A549 (cell line): ENCODE measurements around the gene CCDC71. TPM values are rescaled to one million over a fixed set of nuclear protein-coding genes. Genes with fewer than 3 reads are reported as not detected.

Source experiments
- ATAC-seq, 2 experiments: fragments of 200-7000 bp in 1 of 2; fragments of >200 bp in 1 of 2; cut with Nextera tagmentation in 1 of 2; cut with Tn5 transposase in 1 of 2; 3 replicates each; pipeline versions ENCODE4 v1.8.0 to v1.9.1; 2018 to 2020; ENCODE audit warnings: mild to moderate bottlenecking in 1 of 2, moderate library complexity in 1 of 2
- CTCF ChIA-PET: fragments of 300-600 bp; sonication (Branson Sonifier 250); formaldehyde crosslinking; extraction: SDS; loops from one replicate; lab custom pipeline; 2021; ENCODE audit warnings: antibody characterized with exemption, inconsistent platforms; lab: Yijun Ruan, JAX
- POLR2A ChIA-PET: fragments of 350-600 bp; formaldehyde crosslinking; extraction: SDS; loops from one replicate; lab custom pipeline; 2021; ENCODE audit warnings: antibody characterized with exemption, inconsistent platforms; lab: Yijun Ruan, JAX
- DNase-seq, 2 experiments: peaks; one replicate each; pipeline versions ENCODE4 v3.0.0 to v3.0.0-alpha.2; 2011 to 2016; ENCODE audit warnings: low read depth in 1 of 2, low spot score in 1 of 2
- FAIRE-seq: peaks from 2 replicates; lab custom pipeline; 2011; peaks lifted over from hg19 to GRCh38; lab: Jason Lieb, UNC
- H3K27ac ChIP-seq, 2 experiments: fragments of >200 bp; sonication (Bioruptor Twin); formaldehyde crosslinking; 3 replicates each; pipeline ENCODE4 v1.5.1; 2016 to 2017
- H3K4me1 ChIP-seq: fragments of >200 bp; sonication (Bioruptor Twin); formaldehyde crosslinking; 3 replicates; pipeline ENCODE4 v1.6.1; 2016
- H3K4me2 ChIP-seq: fragments of >200 bp; sonication (Bioruptor Twin); formaldehyde crosslinking; 3 replicates; pipeline ENCODE4 v1.6.1; 2016
- H3K4me3 ChIP-seq: fragments of >200 bp; sonication (Bioruptor Twin); formaldehyde crosslinking; 3 replicates; pipeline ENCODE4 v1.5.1; 2016
- H3K9me3 ChIP-seq: fragments of >200 bp; sonication (Bioruptor Twin); formaldehyde crosslinking; 3 replicates; pipeline ENCODE4 v1.6.1; 2016
- BHLHE40 ChIP-seq: IDR thresholded peaks from 2 replicates; pipeline ENCODE4 v1.6.1; 2012; ENCODE audit warnings: low read depth, low read length, inconsistent platforms
- CBX2 ChIP-seq: fragments of 200-600 bp; sonication (generic); IDR thresholded peaks from 2 replicates; pipeline ENCODE4 v1.6.1; 2016; ENCODE audit warnings: low read depth, mild to moderate bottlenecking, borderline replicate concordance
- CBX8 ChIP-seq: fragments of 200-600 bp; sonication (generic); IDR thresholded peaks from 2 replicates; pipeline ENCODE4 v1.6.1; 2016
- CEBPB ChIP-seq, 2 experiments: fragments of >200 bp in 1 of 2; sonication (Bioruptor Twin) in 1 of 2; formaldehyde crosslinking in 1 of 2; IDR thresholded peaks; 2 replicates each; pipeline ENCODE4 v1.6.1; 2012 to 2016
- CHD2 ChIP-seq: fragments of 150-350 bp; IDR thresholded peaks from 2 replicates; pipeline ENCODE4 v1.6.1; 2014; ENCODE audit warnings: low read length; ENCODE audit not compliant: partially characterized antibody
- FOSB ChIP-seq: fragments of 250-450 bp; sonication (Bioruptor Pico); IDR thresholded peaks from 2 replicates; pipeline ENCODE4 v1.5.0; 2020; ENCODE audit warnings: mild to moderate bottlenecking, moderate library complexity
- FOSL2 ChIP-seq, 2 experiments: fragments of 450-650 bp in 1 of 2; fragments of >200 bp in 1 of 2; sonication (Bioruptor Twin) in 1 of 2; formaldehyde crosslinking; IDR thresholded peaks; 2 replicates each; pipeline versions ENCODE4 v1.5.0 to v1.6.1; 2016 to 2020; ENCODE audit warnings: mild to moderate bottlenecking in 1 of 2, moderate library complexity in 1 of 2
- FOXS1 ChIP-seq: fragments of 250-450 bp; sonication (Bioruptor Pico); IDR thresholded peaks from 2 replicates; pipeline ENCODE4 v1.5.0; 2020; ENCODE audit warnings: mild to moderate bottlenecking, moderate library complexity
- HDAC2 ChIP-seq: fragments of 200-600 bp; sonication (generic); IDR thresholded peaks from 2 replicates; pipeline ENCODE4 v1.6.1; 2016
- HEYL ChIP-seq: fragments of 250-450 bp; sonication (Bioruptor Pico); IDR thresholded peaks from 2 replicates; pipeline ENCODE4 v1.8.0; 2021; ENCODE audit warnings: mild to moderate bottlenecking, moderate library complexity
- HOXB13 ChIP-seq: fragments of 250-450 bp; sonication (Bioruptor Pico); IDR thresholded peaks from 2 replicates; pipeline ENCODE4 v1.5.0; 2020; ENCODE audit warnings: low read depth, mild to moderate bottlenecking, moderate library complexity
- JUNB ChIP-seq: fragments of >200 bp; sonication (Bioruptor Twin); formaldehyde crosslinking; IDR thresholded peaks from 2 replicates; pipeline ENCODE4 v1.6.1; 2016
- KDM5A ChIP-seq: fragments of 200-600 bp; sonication (generic); IDR thresholded peaks from 2 replicates; pipeline ENCODE4 v1.6.1; 2016; ENCODE audit warnings: antibody characterized with exemption, mild to moderate bottlenecking
- MAFK ChIP-seq: fragments of 450-650 bp; IDR thresholded peaks from 2 replicates; pipeline ENCODE4 v1.6.1; 2014; ENCODE audit not compliant: partially characterized antibody
- NPAS2 ChIP-seq: fragments of 250-450 bp; sonication (Bioruptor Pico); IDR thresholded peaks from 2 replicates; pipeline ENCODE4 v1.8.0; 2022; ENCODE audit warnings: mild to moderate bottlenecking, moderate library complexity, borderline replicate concordance
- PHF8 ChIP-seq: fragments of 200-600 bp; sonication (generic); IDR thresholded peaks from 2 replicates; pipeline ENCODE4 v1.6.1; 2016; ENCODE audit warnings: low read depth, mild to moderate bottlenecking, antibody characterized with exemption, moderate library complexity, borderline replicate concordance
- POLR2AphosphoS2 ChIP-seq: conservative IDR thresholded peaks from 2 replicates; pipeline ENCODE4 v1.6.1; 2012; ENCODE audit warnings: low read length, improper control_type of control experiment, inconsistent platforms
- RCOR1 ChIP-seq: fragments of 150-350 bp; IDR thresholded peaks from 2 replicates; pipeline ENCODE4 v1.6.1; 2014; ENCODE audit warnings: antibody characterized with exemption, low read length, low read depth
- RNF2 ChIP-seq: fragments of 200-600 bp; sonication (generic); IDR thresholded peaks from 2 replicates; pipeline ENCODE4 v1.6.1; 2016; ENCODE audit warnings: low read depth, mild to moderate bottlenecking, antibody characterized with exemption, moderate library complexity, borderline replicate concordance
- SMC3 ChIP-seq: fragments of >200 bp; sonication (Bioruptor Twin); formaldehyde crosslinking; IDR thresholded peaks from 3 replicates; pipeline ENCODE4 v1.6.1; 2018; ENCODE audit warnings: inconsistent platforms
- SREBF2 ChIP-seq: fragments of 450-650 bp; IDR thresholded peaks from 2 replicates; pipeline ENCODE4 v1.6.1; 2014; ENCODE audit warnings: mild to moderate bottlenecking, moderate library complexity
- TFCP2L1 ChIP-seq: fragments of 250-450 bp; sonication (Bioruptor Pico); IDR thresholded peaks from 2 replicates; pipeline ENCODE4 v1.5.0; 2021; ENCODE audit warnings: mild to moderate bottlenecking
- ZC3H11A ChIP-seq: fragments of 450-650 bp; IDR thresholded peaks from 2 replicates; pipeline ENCODE4 v1.6.1; 2014; ENCODE audit warnings: antibody characterized with exemption, mild to moderate bottlenecking
- ZNF302 ChIP-seq: fragments of 250-450 bp; sonication (Bioruptor Pico); IDR thresholded peaks from 2 replicates; pipeline ENCODE4 v1.9.0; 2021; ENCODE audit warnings: inconsistent platforms, mild to moderate bottlenecking, moderate library complexity
- WGBS: methylation state at CpG from one replicate; pipeline ENCODE4 v1.1.6; 2017; ENCODE audit errors: missing lambda C conversion rate; 5-methylcytosine and 5-hydroxymethylcytosine counted together
- polyA plus RNA-seq, 4 experiments: library from polyadenylated mRNA; depleted of rRNA in 3 of 4; stranded (reverse); fragments of >200 nt; fragmentation: RNase III in 1 of 4; extraction: RNeasy Plus Mini Kit Qiagen cat#74134 plus additional on column Dnase treatment in 1 of 4; gene quantifications; 2 replicates in 3 of 4; 3 replicates in 1 of 4; pipeline ENCODE4 v1.2.3, GENCODE V29; 2011 to 2017
- TF ChIP-seq, protein P1 (sequence below): fragments of >200 bp; sonication (Bioruptor Twin); formaldehyde crosslinking; IDR thresholded peaks from 3 replicates; pipeline ENCODE4 v1.5.1; 2016
- TF ChIP-seq, protein P2 (sequence below): fragments of 250-450 bp; sonication (Bioruptor Pico); IDR thresholded peaks from 2 replicates; pipeline ENCODE4 v1.5.0; 2021; ENCODE audit warnings: mild to moderate bottlenecking, moderate library complexity, borderline replicate concordance
- TF ChIP-seq, protein P3 (sequence below): fragments of 150-350 bp; IDR thresholded peaks from 2 replicates; pipeline ENCODE4 v1.6.1; 2014; ENCODE audit warnings: low read depth, mild to moderate bottlenecking, low read length

Gene CCDC71
- polyA plus RNA-seq, 2 of the 4 experiments (the other 2 are of a cell fraction): 9.6 to 13.4 TPM

DNA sequence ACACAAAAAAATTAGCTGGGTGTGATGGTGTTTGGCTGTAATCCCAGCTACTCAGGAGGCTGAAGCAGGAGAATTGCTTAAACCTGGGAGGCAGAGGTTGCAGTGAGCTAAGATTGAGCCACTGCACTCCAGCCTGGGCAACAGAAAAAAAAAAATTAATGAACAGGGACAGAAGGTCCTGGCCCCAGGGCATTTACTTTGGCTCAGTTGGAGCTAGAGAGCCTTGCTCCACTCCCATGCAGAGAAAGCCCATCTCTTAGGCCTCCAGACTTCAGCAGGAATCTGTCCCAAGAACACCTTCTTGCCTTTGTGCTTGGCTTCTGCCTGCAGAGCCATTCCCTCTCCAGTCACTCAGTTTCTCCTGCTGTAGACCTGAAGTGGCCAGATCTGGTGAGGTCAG lies 14.0 kb upstream of the CCDC71 start (continued):
- no peak for TF ChIP-seq PHF8
- TF ChIP-seq TFCP2L1: no peak

DNA sequence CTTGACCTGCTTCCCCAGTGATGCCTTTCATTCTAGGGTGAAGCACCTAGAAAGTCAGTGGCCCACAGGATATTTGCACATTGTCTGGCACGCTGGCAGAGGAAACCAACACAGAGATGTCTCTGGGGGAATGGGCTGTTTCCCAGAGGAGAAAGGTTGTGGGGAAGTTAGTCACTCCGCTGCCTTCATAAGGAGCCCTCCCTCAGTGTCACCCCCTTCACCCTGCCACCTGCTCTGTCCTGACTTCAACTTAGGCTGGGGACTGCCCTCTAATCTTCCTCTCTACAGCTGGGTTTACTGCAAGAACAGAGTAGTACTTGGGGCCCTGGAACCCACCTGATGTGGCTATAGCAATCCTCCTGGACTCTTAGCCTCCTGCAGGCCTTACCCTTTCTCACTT lies 10.9 kb upstream of the CCDC71 start:
- CTCF ChIA-PET: no interaction called here

DNA sequence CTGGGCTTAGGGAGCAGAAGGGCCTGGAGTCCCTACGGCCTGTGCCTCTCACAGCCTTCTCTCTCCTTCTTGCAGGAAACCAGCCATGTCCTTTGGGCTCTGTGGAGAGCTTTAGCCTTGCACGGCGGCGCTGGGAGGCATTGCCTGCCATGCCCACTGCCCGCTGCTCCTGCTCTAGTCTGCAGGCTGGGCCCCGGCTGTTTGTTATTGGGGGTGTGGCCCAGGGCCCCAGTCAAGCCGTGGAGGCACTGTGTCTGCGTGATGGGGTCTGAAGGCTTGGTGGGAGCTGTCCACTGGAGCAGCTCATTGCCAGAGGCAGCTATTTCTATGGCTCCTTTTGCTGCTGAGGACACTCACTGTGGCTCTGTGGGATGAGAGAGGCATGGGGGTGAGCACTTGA lies 9.4 kb upstream of the CCDC71 start:
- TF ChIP-seq HOXB13 (no peak), NPAS2 (CRISPR knock-in tag) (no peak), KDM5A (no peak), POLR2AphosphoS2 (no peak), SREBF2 (no peak), TFCP2L1 (no peak), ZNF302 (CRISPR knock-in tag) (no peak), FOXS1 (CRISPR knock-in tag) (no peak), JUNB (no peak), ZC3H11A (no peak), RNF2 (no peak), FOSL2 (IDR thresholded peaks at IDR 0.05) (no peak), FOSL2 (CRISPR knock-in tag; IDR thresholded peaks at IDR 0.05) (no peak), MAFK (no peak)
- TF ChIP-seq, protein P1, sequence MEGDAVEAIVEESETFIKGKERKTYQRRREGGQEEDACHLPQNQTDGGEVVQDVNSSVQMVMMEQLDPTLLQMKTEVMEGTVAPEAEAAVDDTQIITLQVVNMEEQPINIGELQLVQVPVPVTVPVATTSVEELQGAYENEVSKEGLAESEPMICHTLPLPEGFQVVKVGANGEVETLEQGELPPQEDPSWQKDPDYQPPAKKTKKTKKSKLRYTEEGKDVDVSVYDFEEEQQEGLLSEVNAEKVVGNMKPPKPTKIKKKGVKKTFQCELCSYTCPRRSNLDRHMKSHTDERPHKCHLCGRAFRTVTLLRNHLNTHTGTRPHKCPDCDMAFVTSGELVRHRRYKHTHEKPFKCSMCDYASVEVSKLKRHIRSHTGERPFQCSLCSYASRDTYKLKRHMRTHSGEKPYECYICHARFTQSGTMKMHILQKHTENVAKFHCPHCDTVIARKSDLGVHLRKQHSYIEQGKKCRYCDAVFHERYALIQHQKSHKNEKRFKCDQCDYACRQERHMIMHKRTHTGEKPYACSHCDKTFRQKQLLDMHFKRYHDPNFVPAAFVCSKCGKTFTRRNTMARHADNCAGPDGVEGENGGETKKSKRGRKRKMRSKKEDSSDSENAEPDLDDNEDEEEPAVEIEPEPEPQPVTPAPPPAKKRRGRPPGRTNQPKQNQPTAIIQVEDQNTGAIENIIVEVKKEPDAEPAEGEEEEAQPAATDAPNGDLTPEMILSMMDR: no peak
- no peaks in the 10 kb centered on the region for H3K9me3 ChIP-seq
- WGBS: 94% methylated on average over 6 of the region's 8 CpGs
- H3K27ac ChIP-seq: no peak overlapping the region
- H3K4me2 ChIP-seq: no peak overlapping the region
- no peak for DNase-seq
- ATAC-seq: no peak
- no peak for FAIRE-seq
- H3K4me3 ChIP-seq: no peak overlapping the region
- peaks cover 19% of the 10 kb centered on the region for H3K4me1 ChIP-seq
- POLR2A ChIA-PET: no interaction called here
- CTCF ChIA-PET: no interaction called here

More for the DNA sequence above, 10.9 kb upstream of the CCDC71 start:
- 71% methylated on average over 1 of the region's 2 CpGs for WGBS
- H3K4me2 ChIP-seq: no peak overlapping the region
- FAIRE-seq (no peak), ATAC-seq (no peak), DNase-seq (no peak)
- H3K9me3 ChIP-seq: no peaks in the 10 kb centered on the region
- H3K27ac ChIP-seq: no peak overlapping the region
- TF ChIP-seq POLR2AphosphoS2 (no peak), FOXS1 (CRISPR knock-in tag) (no peak), TFCP2L1 (no peak), RCOR1 (no peak), BHLHE40 (no peak), RNF2 (no peak), SMC3 (no peak), CEBPB (IDR thresholded peaks at IDR 0.05) (no peak), CBX2 (no peak), FOSB (CRISPR knock-in tag) (no peak), HEYL (CRISPR knock-in tag) (no peak), CBX8 (no peak), ZC3H11A (no peak), HDAC2 (no peak), CHD2 (no peak)
- TF ChIP-seq, protein P2, sequence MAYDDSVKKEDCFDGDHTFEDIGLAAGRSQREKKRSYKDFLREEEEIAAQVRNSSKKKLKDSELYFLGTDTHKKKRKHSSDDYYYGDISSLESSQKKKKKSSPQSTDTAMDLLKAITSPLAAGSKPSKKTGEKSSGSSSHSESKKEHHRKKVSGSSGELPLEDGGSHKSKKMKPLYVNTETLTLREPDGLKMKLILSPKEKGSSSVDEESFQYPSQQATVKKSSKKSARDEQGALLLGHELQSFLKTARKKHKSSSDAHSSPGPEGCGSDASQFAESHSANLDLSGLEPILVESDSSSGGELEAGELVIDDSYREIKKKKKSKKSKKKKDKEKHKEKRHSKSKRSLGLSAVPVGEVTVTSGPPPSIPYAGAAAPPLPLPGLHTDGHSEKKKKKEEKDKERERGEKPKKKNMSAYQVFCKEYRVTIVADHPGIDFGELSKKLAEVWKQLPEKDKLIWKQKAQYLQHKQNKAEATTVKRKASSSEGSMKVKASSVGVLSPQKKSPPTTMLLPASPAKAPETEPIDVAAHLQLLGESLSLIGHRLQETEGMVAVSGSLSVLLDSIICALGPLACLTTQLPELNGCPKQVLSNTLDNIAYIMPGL (CRISPR knock-in tag): no peak
- TF ChIP-seq, protein P1: no peak
- TF ChIP-seq, protein P3, sequence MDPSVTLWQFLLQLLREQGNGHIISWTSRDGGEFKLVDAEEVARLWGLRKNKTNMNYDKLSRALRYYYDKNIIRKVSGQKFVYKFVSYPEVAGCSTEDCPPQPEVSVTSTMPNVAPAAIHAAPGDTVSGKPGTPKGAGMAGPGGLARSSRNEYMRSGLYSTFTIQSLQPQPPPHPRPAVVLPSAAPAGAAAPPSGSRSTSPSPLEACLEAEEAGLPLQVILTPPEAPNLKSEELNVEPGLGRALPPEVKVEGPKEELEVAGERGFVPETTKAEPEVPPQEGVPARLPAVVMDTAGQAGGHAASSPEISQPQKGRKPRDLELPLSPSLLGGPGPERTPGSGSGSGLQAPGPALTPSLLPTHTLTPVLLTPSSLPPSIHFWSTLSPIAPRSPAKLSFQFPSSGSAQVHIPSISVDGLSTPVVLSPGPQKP: no peak
- POLR2A ChIA-PET: no interaction called here
- peaks cover 12% of the 10 kb centered on the region for H3K4me1 ChIP-seq
- no peak overlapping the region for H3K4me3 ChIP-seq
